GM12891 (cell line): Measurements from ENCODE around the gene PLD1.

Source experiments
- DNase-seq: peaks from one replicate; pipeline ENCODE4 v3.0.0; 2011; ENCODE audit warnings: low spot score; ENCODE audit not compliant: insufficient read length
- FAIRE-seq: peaks from 2 replicates; lab custom pipeline; 2011; peaks lifted over from hg19 to GRCh38; lab: Jason Lieb, UNC
- PAX5 ChIP-seq: IDR thresholded peaks from 2 replicates; pipeline ENCODE4 v1.6.1; 2011; ENCODE audit warnings: low read length, moderate library complexity, mild to moderate bottlenecking; ENCODE audit not compliant: insufficient read depth, severe bottlenecking
- POLR2A ChIP-seq: IDR thresholded peaks from 2 replicates; pipeline ENCODE4 v1.6.1; 2011; ENCODE audit warnings: low read depth, low read length, control low read depth
- POLR2AphosphoS5 ChIP-seq: IDR thresholded peaks from 2 replicates; pipeline ENCODE4 v1.6.1; 2011; ENCODE audit warnings: low read depth, low read length, control low read depth
- POU2F2 ChIP-seq: IDR thresholded peaks from 2 replicates; pipeline ENCODE4 v1.6.1; 2011; ENCODE audit warnings: low read depth, mild to moderate bottlenecking, control low read depth, low read length, moderate library complexity
- SPI1 ChIP-seq: IDR thresholded peaks from 2 replicates; pipeline ENCODE4 v1.6.1; 2011; ENCODE audit warnings: low read depth, low read length, control low read depth
- TAF1 ChIP-seq: IDR thresholded peaks from 2 replicates; pipeline ENCODE4 v1.6.1; 2011; ENCODE audit warnings: low read depth, low read length, control low read depth

Gene PLD1

DNA sequence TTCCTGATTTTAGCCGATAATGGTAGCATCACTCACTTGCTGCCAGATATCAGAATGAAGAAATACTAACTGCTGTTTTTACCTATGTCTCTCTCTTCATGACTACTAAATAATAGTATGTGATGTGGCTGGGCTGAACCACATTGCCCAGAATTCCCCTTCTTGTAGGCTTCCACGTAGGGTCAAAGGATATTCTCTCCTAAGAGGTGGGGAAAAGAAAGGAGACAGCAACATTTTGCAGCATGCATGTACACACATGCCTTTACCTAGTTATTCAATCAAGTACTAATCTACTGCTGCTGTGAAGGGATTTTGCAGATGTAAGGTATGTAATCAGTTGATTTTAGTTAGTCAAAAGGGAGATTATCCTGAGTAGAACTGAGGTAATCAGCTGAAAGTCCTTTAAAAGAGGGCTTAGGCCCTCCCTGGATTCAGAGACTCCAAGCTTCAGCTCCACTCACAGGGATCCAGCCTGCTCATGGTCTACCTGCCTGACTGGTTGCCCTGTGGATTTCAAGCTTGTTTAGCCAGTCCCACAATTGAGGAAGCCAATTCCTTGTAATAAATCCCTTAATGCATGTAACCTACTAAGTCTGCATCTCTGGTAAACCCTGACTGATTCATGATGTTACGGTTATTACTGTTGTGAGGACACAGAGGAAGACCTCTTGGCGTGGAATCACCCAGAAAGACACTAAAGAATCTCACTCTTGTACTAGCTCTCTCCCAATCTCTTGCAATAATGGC is 20.4 kb downstream of the PLD1 start:
- FAIRE-seq (no peak), DNase-seq (no peak)
- TF ChIP-seq SPI1 (no peak), POU2F2 (no peak), POLR2AphosphoS5 (no peak), POLR2A (no peak), PAX5 (no peak), TAF1 (no peak)

DNA sequence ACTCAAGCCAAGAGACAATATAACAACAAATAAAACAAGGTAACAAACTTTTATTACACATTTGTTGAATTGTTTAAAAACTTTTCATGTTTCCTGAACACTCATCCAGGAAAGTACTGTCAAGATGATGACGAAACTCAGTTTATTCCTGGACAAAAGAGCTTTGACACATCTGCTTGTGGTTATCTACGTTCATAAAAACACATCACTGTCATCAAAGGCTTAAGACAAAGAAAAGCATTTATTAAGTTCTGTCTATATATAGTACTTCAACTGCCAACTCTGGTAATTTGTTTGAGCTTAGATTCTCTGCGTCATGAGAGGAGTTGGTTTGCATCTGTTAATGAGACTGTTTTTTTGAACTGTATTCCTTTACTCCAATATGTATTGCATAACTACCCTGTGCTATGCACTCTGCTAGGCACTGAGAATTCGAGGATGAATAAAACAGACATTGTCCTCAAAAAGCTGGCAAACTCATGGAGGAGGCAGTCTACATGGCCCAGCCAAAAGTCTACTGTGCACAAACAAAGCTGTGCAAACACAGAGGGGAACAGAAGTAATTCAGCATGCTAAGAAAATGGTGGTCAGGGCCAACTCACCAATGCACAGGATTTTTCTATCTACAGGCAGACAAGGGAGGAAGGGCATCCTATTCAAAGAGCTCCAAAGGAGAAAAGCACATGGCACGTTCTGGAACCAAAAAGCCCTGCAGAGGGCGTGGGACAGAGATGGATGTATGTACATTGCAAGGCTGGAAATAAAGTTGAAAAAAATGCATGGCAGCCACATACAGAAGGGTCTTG is 21.5 kb downstream of the PLD1 start:
- TF ChIP-seq SPI1 (no peak), PAX5 (no peak), POU2F2 (no peak)
- no peak for FAIRE-seq
- DNase-seq = no peak

DNA sequence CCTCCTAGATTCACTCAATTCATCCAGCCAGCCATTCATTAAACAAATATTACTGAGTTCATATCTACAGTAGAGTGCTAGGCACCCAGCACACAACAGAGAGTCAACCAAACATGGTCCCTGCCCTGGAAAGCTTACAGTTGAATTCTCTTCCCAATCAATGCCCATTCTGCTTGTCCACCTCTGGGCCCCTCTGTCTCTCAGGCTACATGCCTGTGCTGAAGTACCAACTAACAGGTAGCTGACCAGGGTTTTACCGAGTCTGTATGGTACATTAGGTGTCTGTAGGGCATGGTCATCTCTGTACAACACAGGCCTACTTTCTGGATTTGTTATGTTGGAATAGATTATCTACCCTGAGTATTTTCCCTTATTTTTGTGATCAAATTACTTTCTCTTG is 23.3 kb downstream of the PLD1 start:
- TF ChIP-seq POLR2AphosphoS5 = no peak
- TF ChIP-seq SPI1 = no peak
- no peak for TF ChIP-seq TAF1
- TF ChIP-seq POU2F2 = no peak
- TF ChIP-seq POLR2A = no peak
- TF ChIP-seq PAX5 = no peak
- no peak for DNase-seq
- no peak for FAIRE-seq

DNA sequence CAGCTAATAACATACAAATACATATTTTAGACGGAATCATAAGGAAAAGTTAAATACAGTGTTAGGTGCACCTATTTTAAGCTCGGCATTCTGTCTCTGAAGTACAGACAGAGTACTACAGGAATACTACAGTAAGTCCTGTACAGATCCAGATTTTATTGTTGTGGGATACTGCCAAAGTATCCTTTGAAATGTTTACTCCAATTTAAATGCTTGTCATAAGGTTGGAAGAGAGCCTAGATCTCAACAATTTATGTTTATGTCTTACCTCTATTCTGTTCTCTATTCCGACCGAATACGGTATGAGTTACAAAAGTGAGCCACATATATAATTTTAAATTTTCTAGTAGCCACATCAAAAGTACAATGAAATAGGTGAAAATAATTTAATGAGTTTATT is 25.3 kb downstream of the PLD1 start:
- FAIRE-seq (no peak), DNase-seq (no peak)
- no peak for TF ChIP-seq POLR2AphosphoS5
- no peak for TF ChIP-seq TAF1
- TF ChIP-seq SPI1 = no peak
- TF ChIP-seq POLR2A = no peak

DNA sequence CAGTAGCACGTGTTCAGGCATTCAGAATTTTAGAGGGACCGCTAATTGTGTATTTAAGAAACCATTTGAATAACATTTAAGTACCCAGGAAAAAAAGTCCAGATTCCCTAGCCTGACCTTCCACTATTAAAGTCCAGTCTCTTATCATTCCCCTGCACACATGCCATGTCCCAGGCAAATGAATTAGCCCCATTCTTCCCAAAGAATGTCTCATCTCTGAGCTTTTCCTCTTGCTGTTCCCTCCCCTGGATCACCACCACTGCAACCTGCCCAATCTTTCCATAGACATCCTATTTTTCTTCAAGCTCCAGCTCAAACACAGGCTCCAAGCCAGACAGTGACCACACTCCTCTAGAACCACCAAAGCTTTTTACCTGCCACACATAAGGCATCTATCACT is 25.9 kb downstream of the PLD1 start:
- FAIRE-seq (no peak), DNase-seq (no peak)
- TF ChIP-seq POU2F2 (no peak), POLR2A (no peak), SPI1 (no peak), POLR2AphosphoS5 (no peak), TAF1 (no peak), PAX5 (no peak)

DNA sequence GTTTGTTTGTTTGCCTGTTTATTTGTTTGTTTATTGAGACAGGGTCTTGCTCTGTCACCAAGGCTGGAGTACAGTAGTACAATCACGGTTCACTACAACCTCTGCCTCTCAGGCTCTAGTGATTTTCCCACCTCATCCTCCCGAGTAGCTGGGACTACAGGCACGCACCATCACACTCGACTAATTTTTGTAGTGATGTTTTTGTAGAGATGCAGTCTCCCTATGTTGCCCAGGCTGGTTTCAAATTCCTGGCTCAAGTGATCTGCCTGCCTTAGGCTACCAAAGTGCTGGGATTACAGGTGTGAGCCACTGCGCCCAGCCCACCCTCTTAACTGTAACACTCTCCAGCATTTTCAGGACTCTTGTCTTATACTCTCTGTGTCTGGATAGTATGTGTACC is 26.7 kb downstream of the PLD1 start:
- DNase-seq (no peak), FAIRE-seq (no peak)
- TF ChIP-seq TAF1 (no peak), POLR2A (no peak), POLR2AphosphoS5 (no peak), POU2F2 (no peak), SPI1 (no peak), PAX5 (no peak)

DNA sequence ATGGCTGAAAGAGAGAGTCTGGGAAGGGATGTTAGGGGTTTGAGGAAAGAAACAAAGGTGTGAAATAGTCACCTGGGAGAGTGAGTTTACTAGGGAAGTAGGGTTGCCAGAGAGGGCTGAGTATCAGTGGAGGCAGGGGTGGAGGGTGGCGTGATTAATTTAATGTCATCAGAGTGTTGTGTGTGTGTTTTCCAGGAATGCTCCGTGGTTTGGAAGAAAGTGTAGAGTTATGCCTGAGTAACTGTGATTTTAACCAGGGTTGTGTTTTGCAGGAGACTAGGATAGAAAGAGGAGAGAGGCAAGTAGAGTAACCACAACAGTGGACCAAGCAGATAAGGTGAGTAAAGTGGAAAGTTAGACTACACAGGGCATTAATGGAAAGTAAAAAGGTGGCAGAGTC is 27.2 kb downstream of the PLD1 start:
- DNase-seq (no peak), FAIRE-seq (no peak)
- no peak for TF ChIP-seq POLR2A
- no peak for TF ChIP-seq TAF1
- no peak for TF ChIP-seq POU2F2
- no peak for TF ChIP-seq SPI1
- no peak for TF ChIP-seq PAX5
- TF ChIP-seq POLR2AphosphoS5 = no peak

DNA sequence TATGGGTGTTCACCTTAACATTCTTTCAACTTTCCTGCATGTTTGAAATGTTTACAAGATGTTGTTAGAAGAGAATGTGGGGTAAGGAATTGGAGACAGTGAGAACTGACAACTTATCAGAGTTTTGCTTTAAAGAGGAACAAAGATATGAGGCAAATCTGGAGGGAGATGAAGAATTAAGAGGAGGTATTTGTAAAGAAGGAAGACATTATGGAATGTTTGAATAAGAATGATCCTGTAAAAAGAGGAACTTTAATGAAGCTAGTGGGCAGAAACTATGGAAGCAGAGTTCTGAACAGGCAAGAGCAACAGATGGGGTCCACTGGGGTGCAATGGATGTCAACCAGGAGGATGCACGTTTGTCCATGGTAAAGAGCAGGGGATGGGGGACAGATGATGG is 27.7 kb downstream of the PLD1 start:
- no peak for DNase-seq
- TF ChIP-seq TAF1 (no peak), POLR2A (no peak)

DNA sequence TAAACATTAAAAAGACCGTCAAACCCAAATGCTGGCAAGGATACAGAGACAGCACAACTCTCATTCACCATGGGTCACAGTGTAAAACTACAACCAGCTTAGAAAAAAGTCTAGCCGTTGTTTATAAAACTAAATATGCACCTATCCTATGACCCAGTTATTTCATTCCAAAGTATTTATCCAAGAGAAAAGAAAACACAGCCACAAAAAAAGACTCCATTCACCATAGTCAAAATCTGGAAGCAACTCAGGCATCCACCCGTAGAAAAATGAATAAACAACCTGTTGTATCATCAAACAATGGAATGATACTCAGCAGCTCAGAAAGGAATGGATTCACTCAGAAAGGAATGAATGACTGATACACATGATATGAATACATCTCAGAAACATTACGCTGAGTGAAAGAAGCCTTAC is 28.6 kb downstream of the PLD1 start:
- no peak for DNase-seq
- no peak for FAIRE-seq
- TF ChIP-seq POLR2A (no peak), PAX5 (no peak), POU2F2 (no peak), POLR2AphosphoS5 (no peak), SPI1 (no peak), TAF1 (no peak)

More for the DNA sequence above, 27.7 kb downstream of the PLD1 start:
- no peak for FAIRE-seq

DNA sequence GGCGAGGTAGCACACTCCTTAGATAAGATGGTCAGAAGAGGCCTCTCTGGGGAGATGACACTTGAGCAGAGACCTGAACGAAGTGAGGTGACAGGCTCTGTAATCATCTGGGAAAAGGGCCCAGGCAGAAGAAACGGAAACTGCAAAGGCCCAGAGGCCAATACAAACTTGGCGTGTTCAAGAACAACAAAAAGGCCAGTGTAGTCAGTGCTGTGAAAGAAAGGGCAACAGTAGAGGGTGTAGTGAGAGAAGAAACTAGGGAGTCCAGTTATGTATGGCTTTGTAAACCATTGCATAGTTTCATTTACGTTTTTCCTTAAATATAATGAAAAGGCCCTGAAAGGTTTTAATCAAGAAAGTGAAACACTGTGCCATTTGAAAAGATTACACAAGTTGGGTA is 31.8 kb downstream of the PLD1 start:
- TF ChIP-seq POU2F2 = no peak
- no peak for TF ChIP-seq PAX5
- no peak for TF ChIP-seq POLR2AphosphoS5
- TF ChIP-seq SPI1 = no peak
- FAIRE-seq = no peak
- no peak for DNase-seq
